Prostate gland (tissue), 2 donors: ENCODE data around the gene ATP1B1.

Experiments used
- POLR2A ChIP-seq: fragments of 450-650 bp; IDR thresholded peaks from one replicate; pipeline ENCODE4 v1.6.1; 2016; ENCODE audit warnings: antibody characterized with exemption, mild to moderate bottlenecking
- TF ChIP-seq, protein P1 (sequence below), 4 experiments: fragments of 200-600 bp in 2 of 4; fragments of 450-650 bp in 2 of 4; sonication (generic) in 2 of 4; IDR thresholded peaks; 1 replicate in 3 of 4; 2 replicates in 1 of 4; pipeline ENCODE4 v1.5.1; 2016 to 2019; ENCODE audit warnings: antibody characterized with exemption in 4 of 4, mild to moderate bottlenecking in 2 of 4, moderate library complexity in 2 of 4

DNA sequence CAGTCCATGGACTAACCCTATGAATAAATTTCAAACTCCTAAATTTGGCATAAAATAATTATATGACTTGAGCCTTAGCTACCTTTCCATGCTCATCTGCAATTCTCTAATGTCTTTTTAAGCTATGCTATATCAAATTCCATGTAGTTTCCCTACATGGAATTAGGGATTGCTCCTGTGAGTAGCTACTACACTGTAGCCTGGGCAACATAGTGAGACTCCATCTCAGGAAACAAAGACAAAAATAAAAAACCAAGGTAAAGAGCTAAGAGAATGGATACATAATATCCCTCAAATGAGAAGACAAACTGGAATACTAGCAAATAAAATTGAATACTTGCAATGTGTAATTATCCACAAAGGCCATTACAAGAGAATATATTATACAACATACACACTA, 37.5 kb downstream of the ATP1B1 start:
- TF ChIP-seq, protein P1, sequence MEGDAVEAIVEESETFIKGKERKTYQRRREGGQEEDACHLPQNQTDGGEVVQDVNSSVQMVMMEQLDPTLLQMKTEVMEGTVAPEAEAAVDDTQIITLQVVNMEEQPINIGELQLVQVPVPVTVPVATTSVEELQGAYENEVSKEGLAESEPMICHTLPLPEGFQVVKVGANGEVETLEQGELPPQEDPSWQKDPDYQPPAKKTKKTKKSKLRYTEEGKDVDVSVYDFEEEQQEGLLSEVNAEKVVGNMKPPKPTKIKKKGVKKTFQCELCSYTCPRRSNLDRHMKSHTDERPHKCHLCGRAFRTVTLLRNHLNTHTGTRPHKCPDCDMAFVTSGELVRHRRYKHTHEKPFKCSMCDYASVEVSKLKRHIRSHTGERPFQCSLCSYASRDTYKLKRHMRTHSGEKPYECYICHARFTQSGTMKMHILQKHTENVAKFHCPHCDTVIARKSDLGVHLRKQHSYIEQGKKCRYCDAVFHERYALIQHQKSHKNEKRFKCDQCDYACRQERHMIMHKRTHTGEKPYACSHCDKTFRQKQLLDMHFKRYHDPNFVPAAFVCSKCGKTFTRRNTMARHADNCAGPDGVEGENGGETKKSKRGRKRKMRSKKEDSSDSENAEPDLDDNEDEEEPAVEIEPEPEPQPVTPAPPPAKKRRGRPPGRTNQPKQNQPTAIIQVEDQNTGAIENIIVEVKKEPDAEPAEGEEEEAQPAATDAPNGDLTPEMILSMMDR (IDR thresholded peaks at IDR 0.05), result no peak
- TF ChIP-seq POLR2A, result no peak
